PC-9 (cell line): ENCODE data around the gene GRID2IP. TPM values are rescaled to one million over a fixed set of nuclear protein-coding genes. Genes with fewer than 3 reads are reported as not detected.

ENCODE experiments used
- BruUV-seq: library from RNA; stranded (reverse); fragments of 400-500 nt; replicated peaks from 2 replicates; lab custom pipeline; 2021; lab: Mats Ljungman, UMichigan
- CTCF ChIA-PET: fragments of 300-600 bp; sonication (Branson Sonifier 250); formaldehyde crosslinking; loops from one replicate; lab custom pipeline; 2022; ENCODE audit warnings: antibody characterized with exemption; lab: Charles Lee
- POLR2A ChIA-PET: fragments of 300-600 bp; sonication (Branson Sonifier 250); formaldehyde crosslinking; loops from one replicate; lab custom pipeline; 2022; ENCODE audit warnings: antibody characterized with exemption; ENCODE audit not compliant: unreplicated experiment; lab: Charles Lee
- DNase-seq, 2 experiments: peaks; one replicate each; pipeline versions ENCODE4 v3.0.0 to v3.0.0-alpha.2; 2015 to 2022; ENCODE audit warnings: mixed read lengths in 1 of 2
- H2AFZ ChIP-seq: fragments of 200-600 bp; sonication (generic); 2 replicates; pipeline ENCODE4 v1.8.1; 2017; ENCODE audit warnings: antibody characterized with exemption
- H3F3A ChIP-seq: fragments of 200-600 bp; sonication (generic); 2 replicates; pipeline ENCODE4 v1.8.1; 2017; ENCODE audit warnings: antibody characterized with exemption, mild to moderate bottlenecking, low read depth; ENCODE audit not compliant: insufficient read depth
- H3K27ac ChIP-seq: fragments of 200-600 bp; sonication (generic); 2 replicates; pipeline ENCODE4 v1.6.1; 2016; ENCODE audit warnings: mixed run types
- H3K27me3 ChIP-seq: fragments of 200-600 bp; sonication (generic); 2 replicates; pipeline ENCODE4 v1.6.1; 2016; ENCODE audit warnings: low read depth, mixed run types; ENCODE audit not compliant: insufficient read depth
- H3K36me3 ChIP-seq: fragments of 200-600 bp; sonication (generic); 2 replicates; pipeline ENCODE4 v1.6.1; 2016; ENCODE audit warnings: low read depth, mixed run types
- H3K4me1 ChIP-seq: fragments of 200-600 bp; sonication (generic); replicated peaks from 2 replicates; pipeline ENCODE4 v1.6.1; 2016; ENCODE audit warnings: mixed run types; ENCODE audit not compliant: insufficient read depth
- H3K4me2 ChIP-seq: fragments of 200-600 bp; sonication (generic); 2 replicates; pipeline ENCODE4 v1.6.1; 2017; ENCODE audit warnings: mixed run types
- H3K4me3 ChIP-seq: fragments of 200-600 bp; sonication (generic); 2 replicates; pipeline ENCODE4 v1.6.1; 2016; ENCODE audit warnings: mixed run types
- H3K79me2 ChIP-seq: fragments of 200-600 bp; sonication (generic); 2 replicates; pipeline ENCODE4 v1.6.1; 2017; ENCODE audit warnings: low read depth, mixed run types
- H3K9me2 ChIP-seq: fragments of 200-600 bp; sonication (generic); 2 replicates; pipeline ENCODE4 v1.8.1; 2017; ENCODE audit warnings: mild to moderate bottlenecking; ENCODE audit not compliant: insufficient read depth
- H3K9me3 ChIP-seq: fragments of 200-600 bp; sonication (generic); 2 replicates; pipeline ENCODE4 v1.8.1; 2016; ENCODE audit warnings: low read depth; ENCODE audit not compliant: insufficient read depth
- H4K20me1 ChIP-seq: fragments of 200-600 bp; sonication (generic); 2 replicates; pipeline ENCODE4 v1.8.1; 2017; ENCODE audit not compliant: insufficient read depth
- CTCF ChIP-seq: fragments of 200-600 bp; sonication (generic); conservative IDR thresholded peaks from 2 replicates; pipeline ENCODE4 v1.6.1; 2017; ENCODE audit warnings: mixed run types, antibody characterized with exemption, mild to moderate bottlenecking, moderate library complexity
- EZH2 ChIP-seq: fragments of 200-600 bp; sonication (generic); IDR thresholded peaks from 2 replicates; pipeline ENCODE4 v1.8.0; 2017; ENCODE audit warnings: antibody characterized with exemption, low read depth
- intact Hi-C: fragments of 100-400 bp; cut with micrococcal nuclease; formaldehyde crosslinking; loops from one replicate; pipeline ENCODE4 v1.10.0; 2022; ENCODE audit not compliant: unreplicated experiment
- total RNA-seq: library from RNA; stranded (reverse); gene quantifications from 2 replicates; pipeline ENCODE4 v1.2.3, GENCODE V29; 2021

The GRID2IP gene
- total RNA-seq, 1 experiment from 2014 or later: 1.3 TPM

GRCh38 chr7:6554848-6555247 is 3.6 kb upstream of the GRID2IP start:
- no peak overlapping the region for H3K4me2 ChIP-seq
- no peak overlapping the region for H3K4me3 ChIP-seq
- DNase-seq: no peak
- ChIA-PET POLR2A (no interaction called here), CTCF (interaction anchor here (0.6 to 0.7 kb wide), 3 partner anchors 37 to 74 kb away, joined by 3 to 10 read pairs (median 3); no protein-coding TSS in a partner anchor)
- no peaks in the 10 kb centered on the region for H3K9me3 ChIP-seq
- H3K27me3 ChIP-seq: no peaks in the 10 kb centered on the region
- TF ChIP-seq CTCF: no peak
- no peaks in the 10 kb centered on the region for H3K36me3 ChIP-seq
- H2AFZ ChIP-seq: no peak overlapping the region
- no peaks in the 10 kb centered on the region for H3K79me2 ChIP-seq
- no TSS peak for BruUV-seq
- no peaks in the 10 kb centered on the region for H3F3A ChIP-seq
- H3K4me1 ChIP-seq: no peaks in the 10 kb centered on the region
- intact Hi-C loops: no loop called here
- no peaks in the 10 kb centered on the region for H4K20me1 ChIP-seq
- no peaks in the 10 kb centered on the region for H3K9me2 ChIP-seq
- H3K27ac ChIP-seq: no peak overlapping the region

GRCh38 chr7:6553448-6554044 is 2.3 kb upstream of the GRID2IP start:
- Histone ChIP-seq H4K20me1 (no peaks in the 10 kb centered on the region), H3K27ac (no peak overlapping the region), H3K4me2 (no peak overlapping the region), H3K9me2 (no peaks in the 10 kb centered on the region), H3K36me3 (no peaks in the 10 kb centered on the region), H3K4me1 (no peaks in the 10 kb centered on the region), H2AFZ (no peak overlapping the region), H3F3A (no peaks in the 10 kb centered on the region), H3K4me3 (no peak overlapping the region), H3K9me3 (no peaks in the 10 kb centered on the region), H3K27me3 (no peaks in the 10 kb centered on the region), H3K79me2 (no peaks in the 10 kb centered on the region)
- no peak for DNase-seq
- BruUV-seq: no TSS peak
- intact Hi-C loops: no loop called here
- TF ChIP-seq EZH2 (no peak), CTCF (peak; percentile 46)
- CTCF ChIA-PET: interaction anchor here (0.7 kb wide), 1 partner anchor 1527 kb away, joined by 13 read pairs; no protein-coding TSS in a partner anchor
- POLR2A ChIA-PET: no interaction called here

GRCh38 chr7:6547400-6547799 is 3.9 kb downstream of the GRID2IP start:
- Histone ChIP-seq H3K9me2 (no peaks in the 10 kb centered on the region), H3K27ac (no peak overlapping the region), H3K4me1 (no peaks in the 10 kb centered on the region), H3K9me3 (no peaks in the 10 kb centered on the region), H3K79me2 (no peaks in the 10 kb centered on the region), H4K20me1 (no peaks in the 10 kb centered on the region), H3K27me3 (no peaks in the 10 kb centered on the region), H3K36me3 (no peaks in the 10 kb centered on the region), H3K4me2 (no peak overlapping the region), H3F3A (no peaks in the 10 kb centered on the region), H3K4me3 (no peak overlapping the region), H2AFZ (no peak overlapping the region)
- intact Hi-C loops: no loop called here
- CTCF ChIA-PET: no interaction called here
- POLR2A ChIA-PET: no interaction called here
- no peak for TF ChIP-seq CTCF
- no TSS peak for BruUV-seq
- no peak for DNase-seq
